HUES48 (cell line): Measurements from ENCODE around the gene FOXRED1.
"Not testable (repeated sequence)": the region's sequence is repeated elsewhere in the genome, so short reads cannot be mapped to it uniquely, and the experiment has no call there.

Experiments
- H3K27ac ChIP-seq: one replicate; pipeline ENCODE4 v1.7.0; 2013; ENCODE audit warnings: low read depth, low read length, inconsistent platforms
- H3K27me3 ChIP-seq: 2 replicates; pipeline ENCODE4 v1.6.1; 2013; ENCODE audit warnings: mild to moderate bottlenecking, low read length; ENCODE audit not compliant: control insufficient read depth, insufficient read depth
- H3K36me3 ChIP-seq: 2 replicates; pipeline ENCODE4 v1.6.1; 2013; ENCODE audit warnings: low read length; ENCODE audit not compliant: control insufficient read depth, insufficient read depth
- H3K4me1 ChIP-seq: 2 replicates; pipeline ENCODE4 v1.6.1; 2013; ENCODE audit warnings: mild to moderate bottlenecking, low read length; ENCODE audit not compliant: control insufficient read depth, insufficient read depth
- H3K4me3 ChIP-seq: 2 replicates; pipeline ENCODE4 v1.5.1; 2013; ENCODE audit warnings: mild to moderate bottlenecking, low read depth, low read length
- H3K9ac ChIP-seq: 2 replicates; pipeline ENCODE4 v1.6.1; 2013; ENCODE audit warnings: mild to moderate bottlenecking, low read depth, low read length, moderate library complexity
- H3K9me3 ChIP-seq: 2 replicates; pipeline ENCODE4 v1.6.1; 2013; ENCODE audit warnings: low read length; ENCODE audit not compliant: control insufficient read depth, insufficient read depth

Gene FOXRED1

GRCh38 chr11:126297004-126297403 is 28.1 kb downstream of the FOXRED1 start:
- no peak overlapping the region for H3K27ac ChIP-seq
- peaks cover 20% of the 10 kb centered on the region for H3K36me3 ChIP-seq
- H3K9me3 ChIP-seq: no peaks in the 10 kb centered on the region
- no peak overlapping the region for H3K9ac ChIP-seq
- H3K4me1 ChIP-seq: no peaks in the 10 kb centered on the region
- no peaks in the 10 kb centered on the region for H3K27me3 ChIP-seq
- no peak overlapping the region for H3K4me3 ChIP-seq

- Histone ChIP-seq H3K9ac (peak within 1 kb of the TSS; percentile 88), H3K27ac (peak within 1 kb of the TSS; percentile 89), H3K36me3 (peaks cover 7% of the 10 kb centered on the region; the same call in 1 of the 2 replicates), H3K4me3 (peak within 1 kb of the TSS; percentile 85), H3K9me3 (no peaks in the 10 kb centered on the region), H3K4me1 (peaks cover 9% of the 10 kb centered on the region; the same call in 1 of the 2 replicates), H3K27me3 (no peaks in the 10 kb centered on the region)
Observed at GRCh38 chr11:126303623-126304456, 34.9 kb downstream of the FOXRED1 start, which contains the start of gene DCPS. DCPS (plus strand) TSS chr11:126304060; CDS start chr11:126304081, 21 bp downstream.

DNA sequence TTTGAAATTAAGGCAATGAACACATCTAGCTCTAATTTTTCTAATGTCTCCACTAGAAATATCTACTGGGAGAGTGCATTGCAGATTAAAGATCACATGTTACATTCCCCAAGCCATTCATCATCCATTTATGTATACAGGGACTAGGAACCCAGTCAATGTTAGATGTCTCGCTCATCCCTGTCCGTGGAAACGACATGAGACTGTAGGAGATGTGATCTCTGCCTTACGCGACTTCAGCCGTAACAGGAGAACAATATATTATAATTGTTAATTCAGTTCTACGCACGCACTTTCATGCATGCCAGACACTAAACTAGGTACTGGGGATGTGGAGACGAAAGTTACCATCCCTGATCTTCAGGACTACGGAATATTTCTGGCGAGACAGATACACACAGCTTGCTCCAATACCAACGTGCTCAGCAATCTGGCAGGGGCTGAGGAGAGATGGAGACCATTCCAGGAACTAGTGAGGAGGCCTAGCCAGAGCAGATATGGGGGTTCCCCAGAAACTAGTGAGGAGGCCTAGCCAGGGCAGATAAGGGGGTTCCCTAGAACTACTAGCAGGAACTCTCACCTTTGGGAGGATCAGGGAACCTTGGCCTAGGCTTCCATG is 35.6 kb downstream of the FOXRED1 start:
- H3K4me1 ChIP-seq: peaks cover 9% of the 10 kb centered on the region; the same call in 1 of the 2 replicates
- H3K27ac ChIP-seq: peak overlapping the region; percentile 12
- no peaks in the 10 kb centered on the region for H3K9me3 ChIP-seq
- peak overlapping the region; percentile 85 for H3K4me3 ChIP-seq
- no peaks in the 10 kb centered on the region for H3K27me3 ChIP-seq
- peaks cover 12% of the 10 kb centered on the region; the same call in 1 of the 2 replicates for H3K36me3 ChIP-seq
- H3K9ac ChIP-seq: peak overlapping the region; percentile 88; the same call in 1 of the 2 replicates

DNA sequence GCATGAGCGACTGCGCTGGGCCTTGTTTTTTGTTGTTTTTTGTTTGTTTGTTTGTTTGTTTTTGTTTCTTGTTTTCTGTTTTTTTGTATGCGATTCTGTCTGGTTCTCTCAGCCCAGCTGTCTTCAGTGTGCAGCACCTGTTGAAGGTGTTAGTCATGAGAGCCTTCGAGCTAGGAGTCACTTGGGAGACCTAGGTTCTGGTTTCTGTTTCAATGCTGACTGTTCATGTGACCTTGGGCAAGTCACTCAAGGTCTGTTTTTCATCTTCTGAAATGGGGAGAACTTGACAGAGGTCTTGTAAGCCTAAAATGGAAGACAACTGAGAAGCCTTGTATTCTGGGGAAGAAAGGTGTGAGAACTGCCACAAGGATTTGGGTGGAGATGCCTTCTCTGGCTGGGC is 36.7 kb downstream of the FOXRED1 start:
- Histone ChIP-seq H3K27me3 (no peaks in the 10 kb centered on the region), H3K9me3 (no peaks in the 10 kb centered on the region), H3K4me1 (peaks cover 9% of the 10 kb centered on the region; the same call in 1 of the 2 replicates), H3K27ac (no peak overlapping the region), H3K9ac (no peak overlapping the region), H3K36me3 (peaks cover 21% of the 10 kb centered on the region), H3K4me3 (no peak overlapping the region)

GRCh38 chr11:126307706-126308105 is 38.8 kb downstream of the FOXRED1 start:
- Histone ChIP-seq H3K4me3 (no peak overlapping the region), H3K9ac (no peak overlapping the region), H3K27me3 (no peaks in the 10 kb centered on the region), H3K4me1 (peaks cover 9% of the 10 kb centered on the region; the same call in 1 of the 2 replicates), H3K9me3 (no peaks in the 10 kb centered on the region), H3K36me3 (peaks cover 35% of the 10 kb centered on the region), H3K27ac (no peak overlapping the region)

DNA sequence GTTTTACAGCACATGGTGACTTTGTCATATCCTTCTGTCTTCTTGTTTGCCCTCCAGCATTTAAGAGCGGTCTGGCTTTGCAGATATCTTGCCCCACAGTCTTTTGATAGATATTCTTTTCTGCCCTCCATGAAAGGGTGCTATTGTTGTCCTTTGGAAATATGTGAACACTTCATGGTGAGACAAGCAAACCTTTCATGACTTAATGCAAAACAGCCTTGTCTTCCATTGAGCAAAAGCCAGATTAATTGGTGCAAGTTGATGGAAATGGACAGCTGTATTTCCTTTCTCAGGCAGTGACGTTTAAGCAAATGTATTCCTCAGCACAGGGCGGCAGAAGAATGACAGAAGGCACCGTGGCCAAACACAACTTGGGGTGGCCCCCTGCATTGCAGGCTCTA is 39.3 kb downstream of the FOXRED1 start:
- Histone ChIP-seq H3K9ac (no peak overlapping the region), H3K27me3 (no peaks in the 10 kb centered on the region), H3K4me1 (peaks cover 7% of the 10 kb centered on the region; the same call in 1 of the 2 replicates), H3K36me3 (peaks cover 38% of the 10 kb centered on the region), H3K4me3 (no peak overlapping the region), H3K27ac (no peak overlapping the region), H3K9me3 (no peaks in the 10 kb centered on the region)

DNA sequence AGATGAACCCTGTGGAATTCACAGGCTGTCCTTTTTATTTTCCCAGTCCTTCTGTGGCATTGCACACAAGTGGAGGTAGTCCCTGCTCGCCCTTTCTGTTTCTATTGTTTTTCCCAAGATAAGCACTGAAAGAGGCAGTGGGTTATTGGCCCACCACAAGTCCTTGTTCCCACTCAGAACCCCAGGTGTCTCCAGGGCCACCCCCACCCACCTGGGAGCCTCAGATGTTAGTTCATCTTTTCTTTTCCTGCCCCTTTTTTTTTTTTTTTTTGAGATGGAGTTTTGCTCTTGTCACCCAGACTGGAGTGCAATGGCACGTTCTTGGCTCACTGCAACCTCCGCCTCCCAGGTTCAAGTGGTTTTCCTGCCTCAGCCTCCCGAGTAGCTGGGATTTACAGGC is 39.8 kb downstream of the FOXRED1 start:
- not testable (repeated sequence) for H3K27me3 ChIP-seq, H3K9me3 ChIP-seq, H3K4me3 ChIP-seq, H3K9ac ChIP-seq, H3K4me1 ChIP-seq, H3K27ac ChIP-seq
- H3K36me3 ChIP-seq: peaks cover 43% of the 10 kb centered on the region

DNA sequence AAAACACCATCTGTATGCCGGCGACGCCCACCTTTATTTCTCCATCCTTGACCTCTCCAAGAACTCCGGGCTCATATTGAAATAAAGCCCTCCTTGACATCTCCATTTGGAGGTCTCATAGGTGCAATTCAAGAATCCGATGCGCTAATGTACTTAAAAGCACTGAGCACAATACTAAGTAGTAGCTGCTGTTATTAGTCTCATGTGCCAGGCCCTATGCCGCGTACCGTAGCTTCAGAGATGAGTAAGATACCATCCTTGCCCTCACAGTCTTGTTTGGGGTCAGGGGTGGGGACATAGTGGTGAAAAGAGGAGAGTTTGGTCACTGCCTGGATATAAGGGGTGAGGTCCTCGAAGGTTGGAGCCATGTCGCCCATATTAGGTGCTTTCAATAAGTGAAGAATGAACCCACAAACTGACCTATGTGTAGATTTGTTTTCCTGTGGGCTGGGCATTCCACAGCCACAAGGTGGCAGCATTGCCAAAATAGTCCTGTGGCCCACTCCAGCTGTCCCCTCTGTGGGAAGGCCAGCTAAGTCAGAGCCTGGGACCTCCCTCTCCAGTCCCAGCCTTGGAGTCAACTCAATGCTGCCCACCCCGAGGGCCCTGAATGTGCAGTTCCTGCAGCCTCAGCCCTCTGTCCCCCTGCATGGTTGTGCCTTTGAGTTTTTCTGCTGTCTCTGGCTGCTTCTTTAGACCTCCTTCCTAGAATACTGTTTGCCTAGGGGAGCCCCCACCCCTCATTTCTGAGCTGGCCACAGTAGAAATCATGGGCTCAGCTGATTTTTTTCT is 41.4 kb downstream of the FOXRED1 start:
- Histone ChIP-seq H3K9me3 (no peaks in the 10 kb centered on the region), H3K4me1 (no peaks in the 10 kb centered on the region), H3K36me3 (peaks cover 52% of the 10 kb centered on the region), H3K9ac (no peak overlapping the region), H3K27ac (no peak overlapping the region), H3K27me3 (no peaks in the 10 kb centered on the region), H3K4me3 (no peak overlapping the region)

GRCh38 chr11:126310992-126311310 is 42.0 kb downstream of the FOXRED1 start:
- H3K4me3 ChIP-seq: no peak overlapping the region
- H3K27ac ChIP-seq: no peak overlapping the region
- H3K9me3 ChIP-seq: no peaks in the 10 kb centered on the region
- H3K27me3 ChIP-seq: no peaks in the 10 kb centered on the region
- no peak overlapping the region for H3K9ac ChIP-seq
- H3K36me3 ChIP-seq: peaks cover 52% of the 10 kb centered on the region
- no peaks in the 10 kb centered on the region for H3K4me1 ChIP-seq

- H3K9me3 ChIP-seq: no peaks in the 10 kb centered on the region
- no peak overlapping the region for H3K9ac ChIP-seq
- H3K36me3 ChIP-seq: peaks cover 52% of the 10 kb centered on the region
- H3K4me3 ChIP-seq: no peak overlapping the region
- no peaks in the 10 kb centered on the region for H3K27me3 ChIP-seq
- H3K4me1 ChIP-seq: no peaks in the 10 kb centered on the region
- no peak overlapping the region for H3K27ac ChIP-seq
Observed at GRCh38 chr11:126311401-126312291, 42.7 kb downstream of the FOXRED1 start.
